SH-SY5Y (cell line): ENCODE data around the gene NRG2.

Experiments
- GATA2 ChIP-seq: IDR thresholded peaks from 2 replicates; pipeline ENCODE4 v1.6.1; 2011; ENCODE audit warnings: mild to moderate bottlenecking, low read depth, low read length
- GATA3 ChIP-seq: IDR thresholded peaks from 2 replicates; pipeline ENCODE4 v1.6.1; 2011; ENCODE audit warnings: low read depth, mild to moderate bottlenecking, low read length, moderate library complexity

DNA sequence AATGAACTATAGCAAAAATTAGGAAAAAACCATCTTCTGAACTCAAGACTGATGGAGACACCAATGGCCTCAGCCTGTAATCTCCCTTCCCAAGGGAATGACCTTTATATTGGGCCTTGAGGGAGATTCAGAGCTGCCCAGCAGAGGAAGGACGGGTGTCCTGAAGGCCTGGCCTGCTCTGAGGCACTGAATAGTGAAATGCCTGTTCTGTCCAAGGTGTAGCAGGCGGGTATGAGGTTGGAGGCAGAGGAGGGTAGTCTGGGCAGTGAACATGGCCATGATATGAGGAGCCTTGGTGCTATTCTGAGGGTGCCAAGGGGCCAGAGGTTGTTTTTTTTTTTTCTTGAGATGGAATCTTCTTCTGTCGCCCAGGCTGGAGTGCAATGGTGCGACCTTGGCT is 222.5 kb downstream of the NRG2 start:
- no peak for TF ChIP-seq GATA2
- no peak for TF ChIP-seq GATA3
